Activated CD8-positive, alpha-beta memory T cell treated with anti-CD3 and anti-CD28 coated beads, Interleukin-2, amount 50 U/mL, for 24 hours (primary cell): ENCODE data around the gene CCRL2.
"Not testable (repeated sequence)": the region's sequence is repeated elsewhere in the genome, so short reads cannot be mapped to it uniquely, and the experiment has no call there.

Experiments
- DNase-seq: peaks from one replicate; pipeline ENCODE4 v3.0.0-alpha.2; 2020; ENCODE audit errors: extremely low read depth

The CCRL2 gene

GRCh38 chr3:46405301-46406019, 1.6 kb upstream of the CCRL2 start:
- no peak for DNase-seq

DNA sequence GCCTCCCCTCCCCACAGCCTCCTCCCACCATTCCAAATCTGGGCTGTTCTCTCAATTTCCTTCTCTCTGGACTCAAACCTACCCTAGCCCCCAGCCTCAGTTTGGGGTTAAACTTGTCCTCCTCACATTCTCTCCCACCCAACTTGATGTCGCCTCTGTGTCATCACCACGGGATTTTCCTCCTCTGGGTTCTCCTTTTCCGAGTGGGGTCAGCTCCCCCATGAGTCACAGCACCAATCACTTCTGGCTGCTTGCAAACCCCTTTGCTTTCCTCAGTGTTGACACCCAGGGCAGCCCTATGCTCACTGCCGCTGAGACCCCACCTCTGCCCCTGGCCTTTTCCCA, 644 bp upstream of the CCRL2 start:
- DNase-seq = no peak

GRCh38 chr3:46407970-46408369, 911 bp downstream of the CCRL2 start:
- DNase-seq = no peak

- no peak for DNase-seq
These were observed 1.8 kb downstream of the CCRL2 start for GRCh38 chr3:46408853-46409252.

DNA sequence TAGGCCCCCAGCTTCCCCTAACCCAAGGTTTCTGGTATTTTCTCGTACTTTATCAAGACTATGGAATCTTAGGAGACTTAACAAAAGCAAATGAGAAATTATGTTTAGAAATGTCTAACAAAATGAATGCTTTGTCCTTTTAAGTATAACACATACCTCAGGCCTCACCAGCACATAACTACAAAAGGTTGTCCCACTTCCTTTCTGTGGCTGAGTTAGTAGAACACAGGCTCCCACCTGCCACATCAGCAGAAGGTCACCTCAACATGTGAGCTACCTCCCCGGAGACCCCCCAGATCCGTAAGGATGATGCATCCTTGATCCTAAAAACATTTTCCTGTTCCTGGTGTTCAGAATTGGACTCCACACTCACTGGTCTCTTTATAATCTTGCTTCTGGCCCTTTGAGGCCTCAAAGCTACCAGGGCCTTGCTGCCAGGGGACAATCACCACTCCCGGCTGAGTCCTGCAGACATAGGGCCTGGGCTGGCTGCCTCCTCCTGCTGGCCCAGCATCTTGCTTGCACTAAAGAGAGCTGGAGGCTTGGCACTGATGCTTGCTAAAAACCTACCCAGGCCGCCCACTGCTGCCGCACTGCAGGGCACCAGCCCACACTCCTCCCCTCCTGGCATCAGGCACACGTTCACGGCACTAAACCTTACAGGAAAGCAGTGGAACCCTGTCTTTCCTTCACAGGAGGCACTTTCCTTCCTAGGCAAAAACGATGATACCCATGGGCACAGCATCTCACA, 2.9 kb downstream of the CCRL2 start:
- DNase-seq = no peak

- DNase-seq = no peak
These were observed 3.6 kb downstream of the CCRL2 start for GRCh38 chr3:46410669-46411068.

GRCh38 chr3:46411271-46411670, 4.2 kb downstream of the CCRL2 start:
- no peak for DNase-seq

- no peak for DNase-seq
These were observed 5.8 kb downstream of the CCRL2 start for GRCh38 chr3:46412786-46413298.

GRCh38 chr3:46413951-46414350, 6.9 kb downstream of the CCRL2 start:
- no peak for DNase-seq

GRCh38 chr3:46414739-46415138, 7.7 kb downstream of the CCRL2 start:
- no peak for DNase-seq

DNA sequence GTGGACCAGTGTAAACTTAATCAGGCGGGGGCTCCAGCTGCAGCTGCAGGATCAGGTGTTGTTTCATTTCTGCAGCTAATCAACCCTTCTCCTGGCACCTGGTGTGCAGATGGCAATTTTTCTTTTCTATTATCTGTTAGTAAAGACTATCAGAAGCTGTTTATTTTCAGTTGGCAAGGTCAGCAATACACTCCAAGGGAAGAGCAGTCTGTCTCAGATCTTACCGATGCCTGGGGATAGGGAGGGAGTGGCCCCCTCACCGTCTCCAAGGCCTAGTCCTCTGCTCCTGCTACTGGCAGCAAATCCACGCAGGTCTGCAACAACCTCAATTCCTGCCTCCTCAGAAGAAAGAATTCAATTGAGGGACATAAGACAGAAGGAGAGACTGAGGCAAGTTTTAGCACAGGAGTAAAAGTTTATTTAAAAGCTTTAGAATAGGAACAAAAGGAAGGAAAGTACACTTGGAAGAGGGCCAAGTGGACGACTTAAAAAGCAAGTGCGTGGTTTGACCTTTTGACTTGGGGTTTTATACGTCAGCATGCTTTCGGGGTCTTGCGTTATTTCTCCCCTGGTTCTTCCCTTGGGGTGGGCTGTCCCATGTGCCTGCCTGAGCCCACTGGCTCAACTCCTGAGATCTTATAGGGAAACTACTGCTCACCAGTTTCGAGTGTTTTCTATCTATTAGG, 9.2 kb downstream of the CCRL2 start:
- DNase-seq = no peak

- DNase-seq = no peak
These were observed 9.9 kb downstream of the CCRL2 start for GRCh38 chr3:46416811-46417510.

DNA sequence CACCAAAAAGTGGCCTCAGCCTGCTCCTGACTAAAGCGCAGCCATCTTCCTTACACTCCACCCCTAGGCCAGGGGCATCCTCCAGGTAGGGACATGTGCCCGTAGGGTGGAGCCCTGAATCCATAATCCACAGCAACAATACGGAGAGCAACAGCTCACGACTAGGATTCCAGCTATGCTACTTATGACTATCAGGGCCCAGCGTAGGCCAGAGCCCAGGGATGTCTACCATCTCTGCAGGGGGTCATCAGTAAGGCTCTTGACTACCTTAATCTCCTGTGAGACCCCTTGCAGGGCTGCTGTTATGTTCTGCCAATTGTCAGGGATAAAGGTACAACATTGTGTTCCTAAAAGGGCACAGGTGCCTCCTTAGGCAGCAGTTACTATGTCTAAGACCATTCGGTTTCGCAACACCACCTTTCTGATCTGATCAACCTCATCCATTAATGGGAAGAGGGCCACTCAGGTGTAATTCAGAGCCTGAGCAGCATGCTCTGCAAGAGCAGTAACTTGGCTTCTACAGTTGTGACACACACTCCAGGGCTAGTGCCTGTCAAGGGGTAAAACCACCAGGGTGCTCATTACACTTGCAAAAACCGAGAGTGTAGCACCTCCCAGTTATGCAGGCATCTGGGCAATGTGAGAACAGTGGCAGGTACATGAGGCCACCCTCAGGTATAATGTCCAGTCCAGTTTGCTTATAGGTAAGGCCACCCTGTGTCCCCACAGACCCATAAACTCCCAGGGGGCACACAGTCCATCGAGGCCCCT, 11.0 kb downstream of the CCRL2 start:
- no peak for DNase-seq

DNA sequence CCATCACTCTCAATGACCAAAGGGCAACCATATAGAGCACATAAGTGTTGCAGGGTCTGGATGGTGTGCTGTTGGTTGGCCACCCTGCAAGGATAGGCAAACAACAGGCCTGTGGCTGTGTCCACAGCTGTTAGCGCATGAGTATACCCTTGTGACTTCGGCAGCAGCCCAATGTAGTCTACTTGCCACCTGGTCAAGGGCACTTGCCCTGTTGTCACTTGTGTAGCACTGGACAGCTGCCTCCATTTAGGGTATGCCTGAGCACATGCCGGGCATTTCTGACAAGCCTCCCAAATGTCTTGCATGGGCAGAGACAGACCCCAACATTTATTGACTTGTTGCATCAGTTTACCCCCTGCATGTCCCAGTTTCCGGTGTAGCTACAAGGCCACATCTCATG, 12.8 kb downstream of the CCRL2 start:
- no peak for DNase-seq

DNA sequence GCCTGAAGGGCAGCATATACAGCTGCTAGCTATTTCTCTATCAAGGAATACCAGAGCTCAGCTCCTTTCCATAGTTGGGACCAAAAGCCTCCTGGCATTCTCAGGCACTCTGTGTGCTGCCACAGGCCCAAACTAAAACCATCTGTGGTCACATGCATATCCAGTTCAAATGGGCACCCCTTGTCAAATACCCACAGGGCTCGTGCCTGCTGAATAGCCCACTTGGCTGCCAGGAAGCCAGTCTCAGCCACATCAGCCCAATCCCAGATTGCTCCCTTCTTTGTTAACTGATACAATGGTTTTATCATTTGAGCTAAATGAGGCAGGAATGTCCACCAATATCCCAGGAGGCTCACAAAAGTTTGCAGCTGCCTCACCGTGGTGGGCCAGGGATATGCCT, 13.9 kb downstream of the CCRL2 start:
- no peak for DNase-seq

GRCh38 chr3:46422617-46423016, 15.6 kb downstream of the CCRL2 start:
- no peak for DNase-seq

DNA sequence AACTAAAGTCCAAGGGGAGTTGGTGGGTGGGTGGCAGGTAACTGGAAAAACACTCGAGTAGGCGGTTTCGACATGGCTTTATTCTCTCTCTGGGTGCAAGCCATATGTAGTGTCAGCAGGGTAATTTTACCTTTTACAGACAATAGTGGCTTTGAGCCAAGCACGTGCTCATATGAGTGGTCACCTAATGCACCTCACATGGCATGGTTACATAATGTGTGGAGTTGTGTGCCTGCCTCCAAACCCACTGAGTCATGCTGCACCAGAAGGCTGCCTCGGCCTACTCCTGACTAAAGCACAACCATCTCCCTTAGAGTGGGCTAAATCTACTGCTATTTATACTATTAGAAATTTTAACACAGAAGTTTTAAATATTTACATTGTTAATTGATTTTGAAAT, 16.5 kb downstream of the CCRL2 start:
- no peak for DNase-seq

DNA sequence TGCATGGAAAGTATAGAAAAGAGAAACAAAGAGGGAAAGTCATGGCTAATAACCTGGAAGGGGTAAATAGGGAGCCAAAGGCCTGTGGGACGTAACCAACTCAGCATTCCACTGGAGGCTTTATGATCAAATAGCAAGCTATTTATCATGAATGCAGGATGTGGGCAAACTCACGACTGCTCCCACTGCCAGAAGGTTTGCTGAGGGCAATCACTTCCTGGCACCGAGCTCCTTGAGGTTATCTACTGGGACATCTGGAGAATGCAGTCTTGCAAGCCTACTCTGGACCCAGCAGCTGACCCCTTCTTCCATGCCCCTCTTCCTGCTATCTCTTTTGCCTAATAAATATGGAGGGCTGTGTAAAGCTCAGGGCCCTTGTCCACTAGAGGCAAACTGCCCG, 19.4 kb downstream of the CCRL2 start:
- DNase-seq = not testable (repeated sequence)

- DNase-seq = not testable (repeated sequence)
These were observed 20.3 kb downstream of the CCRL2 start for GRCh38 chr3:46427404-46427803.

DNA sequence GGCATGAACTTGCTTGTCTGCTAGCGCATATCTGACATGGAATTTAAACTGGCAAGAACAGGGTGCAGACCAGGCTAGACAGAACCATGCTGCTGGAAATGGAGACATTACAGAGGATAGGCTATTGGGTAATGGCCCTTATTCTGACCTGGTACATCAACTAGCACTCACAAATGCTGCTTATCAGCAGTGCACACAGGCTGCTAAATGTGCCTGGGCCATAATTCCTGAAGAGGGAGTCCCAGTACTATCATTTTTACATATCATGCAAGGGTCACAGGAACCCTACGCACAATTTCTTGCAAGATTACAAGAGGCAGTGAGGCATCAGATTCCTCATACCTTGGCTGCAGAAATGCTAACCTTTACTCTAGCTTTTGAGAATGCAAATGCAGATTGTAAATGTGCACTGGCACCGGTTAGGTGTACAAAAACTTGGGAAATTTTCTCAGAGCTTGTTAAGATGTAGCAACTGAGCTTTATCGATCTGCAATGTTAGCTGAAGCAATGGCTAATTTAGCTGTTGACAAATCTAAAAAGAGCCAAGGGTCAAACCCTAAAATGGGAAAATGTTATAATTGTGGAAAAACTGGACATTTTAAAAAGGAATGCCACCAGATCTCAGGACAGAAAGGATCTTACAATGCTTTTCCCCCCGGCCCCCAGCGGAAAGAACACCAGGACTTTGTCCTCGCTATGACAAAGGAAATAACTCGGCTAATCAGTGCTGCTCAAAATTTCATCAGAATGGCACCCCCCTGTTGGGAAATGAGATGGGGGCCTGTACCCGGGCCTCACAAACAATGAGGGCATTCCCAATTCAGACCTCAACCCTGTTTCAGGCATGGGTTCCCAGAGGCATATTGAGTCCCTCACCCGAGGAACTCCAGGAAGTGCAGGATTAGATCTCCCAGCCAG, 21.1 kb downstream of the CCRL2 start:
- no peak for DNase-seq
